DMS153 treated with DMSO at 0.1 percent for 48 hours (cell line): ENCODE measurements around the gene DLGAP1.

ENCODE experiments used
- DNase-seq: peaks from one replicate; lab custom pipeline; 2025; ENCODE audit not compliant: unreplicated experiment; lab: John Stamatoyannopoulos, UW

Gene DLGAP1

DNA sequence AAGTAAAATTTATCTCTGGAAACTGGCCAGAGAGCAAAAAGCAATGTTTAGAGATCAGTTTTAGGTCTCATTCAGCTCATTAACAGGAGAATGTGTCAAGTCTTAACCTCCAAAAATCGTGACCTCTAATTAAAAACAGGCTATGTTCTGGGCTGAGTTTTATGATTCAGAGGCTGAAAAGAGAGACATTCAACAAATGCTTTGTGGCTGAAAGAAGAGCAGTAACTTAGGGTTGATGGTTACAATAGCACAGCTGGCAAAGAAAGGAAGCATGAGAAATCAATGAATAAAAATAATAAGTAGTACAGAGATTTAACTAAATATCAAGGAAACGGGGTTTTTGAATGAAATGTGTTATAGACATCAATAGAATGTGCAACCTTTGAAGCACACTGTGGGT lies 992.1 kb downstream of the DLGAP1 start:
- no peak for DNase-seq

DNA sequence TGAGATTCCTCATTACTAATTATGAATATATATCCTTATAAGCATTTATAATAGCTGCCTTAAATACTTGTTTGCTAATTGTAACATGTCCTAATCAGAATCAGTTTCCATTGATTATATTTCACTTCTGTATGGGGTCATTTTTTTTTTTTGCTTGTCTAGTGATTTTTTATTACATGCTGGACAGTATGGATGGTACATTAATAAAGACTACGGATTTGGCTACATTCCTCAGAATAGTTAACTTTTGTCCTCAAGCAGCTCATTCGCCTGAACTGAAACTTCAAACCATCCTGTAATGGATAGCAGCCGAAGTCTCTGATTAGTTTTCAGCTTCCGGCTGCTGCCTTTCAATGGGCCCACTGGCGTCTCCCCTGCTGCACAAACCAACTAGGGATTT lies 993.4 kb downstream of the DLGAP1 start:
- DNase-seq = no peak

DNA sequence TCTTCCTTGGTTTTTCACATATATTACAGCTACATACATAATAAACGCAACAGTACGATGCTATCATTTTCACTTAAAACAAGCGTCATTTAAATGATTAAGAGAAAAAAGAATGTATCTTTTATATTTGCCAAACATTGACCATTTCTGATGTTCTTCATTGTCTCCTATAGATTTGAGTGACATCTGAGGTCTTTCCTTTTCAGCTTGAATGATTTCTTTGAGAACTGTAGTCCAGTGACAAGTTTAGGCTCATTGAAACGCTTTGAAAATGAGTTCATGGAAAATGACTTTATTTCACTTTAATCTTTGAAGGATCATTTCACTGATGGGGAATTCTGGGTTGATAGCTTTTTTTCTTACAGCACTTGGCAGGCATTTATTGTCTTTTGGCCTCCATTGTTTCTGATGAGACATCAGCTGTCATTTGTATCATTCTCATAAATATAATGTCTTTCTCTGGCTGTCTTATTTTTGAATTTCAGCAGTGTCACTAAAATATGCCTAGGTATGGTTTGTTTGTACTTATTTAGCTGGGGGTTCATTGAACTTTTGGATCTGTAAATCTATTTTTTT lies 994.2 kb downstream of the DLGAP1 start:
- DNase-seq = no peak

DNA sequence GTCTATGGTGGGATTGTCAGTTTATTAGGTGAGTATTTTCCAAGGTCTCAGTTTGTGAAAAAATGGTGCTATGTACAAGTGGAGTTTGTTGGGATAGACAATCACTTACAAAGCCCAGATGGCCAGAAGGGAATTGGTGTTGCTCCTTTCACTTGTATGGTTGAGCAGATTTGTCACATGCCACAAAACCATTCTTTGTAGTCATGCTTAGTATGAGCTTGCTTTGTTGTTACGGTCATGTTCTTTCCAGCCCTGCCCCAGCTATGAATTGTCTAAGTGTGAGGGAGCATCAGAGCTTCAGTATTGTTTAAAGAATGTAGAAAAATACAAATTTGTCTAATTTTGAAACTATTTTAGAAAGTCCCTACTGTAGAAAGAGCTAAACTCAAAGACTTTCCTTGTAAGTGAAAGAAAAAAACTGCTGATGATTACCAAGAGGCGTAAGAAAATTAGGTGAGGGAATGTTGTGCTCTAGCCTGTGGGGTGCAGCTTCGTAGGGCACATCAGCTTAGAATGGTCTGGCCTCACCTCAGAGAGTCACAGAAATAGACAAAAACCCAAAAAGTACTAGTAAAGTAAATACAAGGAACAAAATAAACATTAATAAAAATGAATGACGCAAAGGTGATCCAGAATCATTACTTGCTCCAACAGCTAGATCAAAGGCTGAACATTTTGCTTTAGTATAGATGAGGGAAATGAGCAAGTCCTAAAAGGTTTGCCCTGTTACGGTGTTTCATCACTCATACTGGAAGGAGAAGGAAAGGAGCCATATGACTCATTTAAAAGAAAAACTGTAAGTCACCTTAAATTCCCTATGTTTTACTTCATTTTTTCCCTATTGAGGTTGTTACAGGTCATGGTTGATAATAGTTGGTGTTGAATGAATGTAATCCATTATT lies 995.9 kb downstream of the DLGAP1 start:
- DNase-seq = no peak

DNA sequence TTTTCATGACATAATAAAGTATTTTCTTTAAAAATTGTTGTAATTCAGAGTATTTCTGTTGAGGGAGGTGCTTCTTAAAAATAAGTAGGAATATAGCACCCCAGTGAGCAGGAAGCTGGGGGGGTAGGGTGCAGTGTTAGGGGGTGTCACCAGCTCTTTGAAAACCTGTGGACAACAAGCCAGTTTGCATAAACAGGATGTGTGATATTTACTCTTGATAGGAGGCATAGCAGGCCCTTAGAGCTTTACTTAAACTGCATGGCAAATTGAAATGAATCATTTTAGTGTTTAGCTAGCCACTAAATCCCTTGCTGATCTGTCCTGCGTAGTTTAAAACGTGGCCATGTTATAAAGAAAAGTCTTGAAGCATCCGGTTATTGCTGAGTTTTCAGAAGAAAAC lies 996.7 kb downstream of the DLGAP1 start:
- no peak for DNase-seq

DNA sequence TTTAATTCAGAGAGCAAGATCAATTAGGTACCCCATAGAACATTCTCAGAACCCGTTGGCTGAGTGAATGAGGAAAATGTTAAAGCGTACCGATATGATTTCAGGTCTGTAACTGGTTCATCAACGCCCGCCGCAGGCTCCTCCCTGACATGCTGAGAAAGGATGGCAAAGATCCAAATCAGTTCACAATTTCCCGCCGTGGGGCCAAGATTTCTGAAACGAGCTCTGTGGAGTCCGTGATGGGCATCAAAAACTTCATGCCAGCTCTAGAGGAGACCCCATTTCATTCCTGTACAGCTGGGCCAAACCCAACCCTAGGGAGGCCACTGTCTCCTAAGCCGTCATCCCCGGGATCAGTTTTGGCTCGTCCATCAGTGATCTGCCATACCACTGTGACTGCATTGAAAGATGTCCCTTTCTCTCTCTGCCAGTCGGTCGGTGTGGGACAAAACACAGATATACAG lies 997.8 kb downstream of the DLGAP1 start:
- no peak for DNase-seq

DNA sequence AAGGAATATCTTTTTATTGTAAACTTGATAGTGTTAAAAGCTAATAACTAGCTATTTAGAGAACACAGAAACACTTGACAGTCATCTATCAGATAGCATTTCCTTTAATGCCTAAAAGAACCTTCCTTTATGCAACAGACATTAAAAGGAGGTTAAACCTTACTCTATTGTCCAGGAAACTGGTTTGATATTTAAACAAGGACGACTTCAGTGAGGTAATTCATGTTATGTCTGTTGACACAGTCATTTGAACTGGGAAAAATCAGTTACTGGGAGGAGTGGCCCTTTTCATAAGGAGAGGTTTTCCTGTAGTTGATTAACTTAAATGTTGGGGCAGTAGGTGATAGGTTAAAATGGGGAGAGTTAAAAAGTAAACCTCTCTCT lies 998.4 kb downstream of the DLGAP1 start:
- DNase-seq = peak; percentile 47

DNA sequence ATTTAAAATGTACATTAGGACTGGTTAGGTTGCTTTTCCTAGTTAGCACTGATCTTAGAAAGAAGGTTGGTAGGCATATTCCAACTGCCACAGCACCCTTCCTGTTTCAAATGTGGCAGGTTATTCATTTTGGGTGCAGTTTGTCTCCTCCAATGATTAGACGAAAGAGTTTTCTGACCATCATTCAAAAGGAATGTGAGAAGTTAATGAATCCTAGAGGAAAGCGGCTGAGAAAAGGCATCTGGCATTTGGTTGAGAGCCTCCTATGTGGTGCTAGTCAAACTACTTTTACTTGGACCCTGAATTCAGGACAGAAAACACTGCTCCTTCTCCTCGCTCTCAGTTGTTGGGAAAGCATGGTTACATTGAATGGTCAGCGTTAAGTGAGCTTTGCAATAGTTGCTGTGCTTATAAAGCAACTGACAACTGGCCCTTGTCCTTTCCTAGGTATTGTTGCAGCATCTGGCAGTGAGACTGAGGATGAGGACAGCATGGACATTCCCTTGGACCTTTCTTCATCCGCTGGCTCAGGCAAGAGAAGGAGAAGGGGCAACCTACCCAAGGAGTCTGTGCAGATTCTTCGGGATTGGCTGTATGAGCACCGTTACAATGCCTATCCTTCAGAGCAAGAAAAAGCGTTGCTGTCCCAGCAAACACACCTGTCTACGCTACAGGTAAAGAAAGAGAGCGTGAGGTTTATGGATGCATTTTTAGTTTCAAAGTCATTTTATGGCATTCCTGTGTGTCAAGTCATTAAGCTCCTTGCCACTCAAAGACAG lies 999.0 kb downstream of the DLGAP1 start:
- no peak for DNase-seq

DNA sequence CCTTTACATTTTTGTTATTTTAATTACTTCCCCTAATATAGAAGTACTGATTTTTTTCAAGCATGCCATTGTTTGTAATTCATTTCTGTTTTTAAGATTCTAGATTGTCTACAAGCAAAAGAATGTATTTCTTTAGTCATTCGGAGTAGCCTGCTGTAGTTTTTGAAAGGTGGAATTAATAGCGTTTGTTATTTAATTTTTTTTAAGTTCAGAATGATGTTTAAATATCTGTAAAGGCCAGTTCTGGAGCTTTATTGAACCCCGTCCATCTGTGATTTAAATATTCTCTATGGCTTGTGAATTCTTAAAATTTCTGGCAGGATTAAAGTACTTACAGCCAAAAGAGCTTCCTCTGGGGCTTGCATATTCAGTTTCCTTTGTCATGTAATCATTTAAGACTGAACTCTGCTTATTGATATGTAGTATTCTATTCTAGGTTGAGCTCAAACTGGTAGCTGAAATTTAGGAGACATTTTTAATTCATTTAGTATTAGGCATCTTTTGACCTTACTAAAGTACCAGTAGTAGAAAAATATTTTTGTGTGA lies 999.9 kb downstream of the DLGAP1 start:
- no peak for DNase-seq

DNA sequence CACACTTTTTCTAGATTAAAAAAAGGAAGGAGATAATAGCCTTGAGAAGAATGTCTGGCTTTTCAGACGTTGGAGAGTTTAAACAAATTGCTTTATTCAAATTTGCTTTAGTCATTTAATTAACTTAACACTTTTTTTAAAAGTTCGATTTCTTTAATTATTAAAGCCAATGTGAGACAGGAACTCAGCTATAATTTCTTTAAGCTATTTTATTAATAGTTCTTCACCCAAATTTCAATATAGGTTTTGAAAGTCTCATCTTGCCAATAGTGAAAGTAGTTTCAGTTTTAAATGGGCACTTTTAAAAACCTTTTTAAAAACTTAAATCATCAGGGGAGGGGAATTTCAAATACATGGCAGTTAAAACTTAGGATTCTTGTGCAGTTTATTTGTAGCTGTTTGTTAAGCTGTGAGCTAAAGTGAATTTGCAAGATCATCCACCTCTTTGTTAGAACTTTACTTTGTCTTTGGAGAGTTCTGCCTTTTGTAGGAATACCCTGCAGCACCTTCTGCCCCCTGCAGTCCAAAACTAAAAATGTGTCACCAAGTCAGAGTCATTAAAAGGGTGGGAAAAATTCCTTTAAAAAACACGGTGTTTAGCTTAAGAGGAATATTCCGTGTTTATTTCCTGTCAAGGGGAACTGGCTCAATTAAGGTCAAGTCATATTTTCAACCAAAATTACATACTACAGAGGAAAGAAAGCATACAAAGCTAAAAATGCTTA lies 1000.6 kb downstream of the DLGAP1 start:
- no peak for DNase-seq

DNA sequence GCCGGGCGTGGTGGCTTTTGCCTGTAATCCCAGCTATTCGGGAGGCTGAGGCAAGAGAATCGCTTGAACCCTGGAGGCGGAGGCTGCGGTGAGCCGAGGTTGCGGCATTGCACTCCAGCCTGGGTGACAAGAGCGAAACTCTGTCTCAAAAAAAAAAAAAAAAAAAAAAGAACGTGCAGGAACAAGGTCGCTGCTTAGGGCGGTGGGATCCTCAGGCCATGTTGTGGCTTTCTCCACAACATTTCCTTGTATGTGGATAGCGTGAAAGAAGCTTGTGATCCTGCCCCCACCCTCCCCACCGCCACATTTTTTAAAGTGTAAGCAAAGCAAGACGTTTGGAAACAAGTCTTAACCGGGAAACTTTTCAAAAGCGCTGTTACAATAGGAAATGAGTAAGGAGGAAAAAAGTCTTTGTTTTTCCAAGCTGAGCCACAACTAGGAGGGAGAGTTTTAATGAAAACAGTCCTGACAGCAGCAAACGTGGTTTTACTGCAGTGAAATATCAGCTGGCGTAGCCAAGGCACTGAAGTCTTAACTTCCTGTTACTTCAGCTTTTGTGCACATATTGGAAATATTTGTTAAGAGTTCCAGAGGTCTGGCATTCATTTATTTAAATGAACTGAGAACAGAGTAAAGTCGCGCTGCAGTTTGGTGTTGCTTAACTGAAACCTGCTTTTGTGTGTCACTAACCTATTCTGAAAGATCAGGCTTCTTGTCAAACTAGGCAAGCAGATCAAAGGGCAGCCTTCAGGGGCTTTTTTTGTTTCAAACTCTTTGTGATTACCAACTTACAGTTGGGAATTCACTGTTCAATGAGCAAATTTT lies 1001.4 kb downstream of the DLGAP1 start:
- no peak for DNase-seq

DNA sequence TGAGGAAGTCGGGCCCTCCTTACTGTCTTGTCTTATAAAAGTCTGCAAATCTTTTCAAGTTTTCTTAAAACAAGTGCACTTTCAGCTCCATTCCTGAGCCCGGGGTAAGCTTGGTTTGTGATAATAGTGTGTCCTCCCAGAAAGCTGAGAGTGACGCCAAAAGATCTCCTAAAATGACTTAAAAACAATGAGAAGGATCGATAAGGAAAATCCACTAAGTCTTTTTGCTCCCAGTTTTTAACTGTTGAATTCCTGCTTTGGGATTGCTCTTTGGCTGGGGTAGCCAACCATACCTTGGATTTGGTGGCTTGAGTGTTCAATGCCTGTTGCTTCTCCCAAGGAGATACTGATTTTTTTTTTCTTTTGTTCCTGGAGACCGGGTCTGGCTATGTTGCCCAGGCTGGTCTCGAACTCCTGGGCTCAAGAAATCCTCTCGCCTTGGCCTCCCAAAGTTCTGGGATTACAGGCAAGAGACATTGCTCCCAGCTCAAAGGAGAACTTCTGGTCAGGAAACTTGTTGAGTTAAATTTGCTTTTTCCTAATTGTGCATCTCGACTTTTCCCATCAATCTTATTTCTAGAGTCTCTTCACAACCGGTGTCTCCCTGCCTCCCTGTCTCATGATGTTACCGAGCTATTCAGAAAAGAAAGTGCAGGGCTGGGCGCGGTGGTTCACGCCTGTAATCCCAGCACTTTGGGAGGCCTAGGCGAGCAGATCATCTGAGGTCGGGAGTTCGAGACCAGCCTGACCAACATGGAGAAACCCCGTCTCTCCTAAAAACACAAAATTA lies 1002.2 kb downstream of the DLGAP1 start:
- DNase-seq = no peak

DNA sequence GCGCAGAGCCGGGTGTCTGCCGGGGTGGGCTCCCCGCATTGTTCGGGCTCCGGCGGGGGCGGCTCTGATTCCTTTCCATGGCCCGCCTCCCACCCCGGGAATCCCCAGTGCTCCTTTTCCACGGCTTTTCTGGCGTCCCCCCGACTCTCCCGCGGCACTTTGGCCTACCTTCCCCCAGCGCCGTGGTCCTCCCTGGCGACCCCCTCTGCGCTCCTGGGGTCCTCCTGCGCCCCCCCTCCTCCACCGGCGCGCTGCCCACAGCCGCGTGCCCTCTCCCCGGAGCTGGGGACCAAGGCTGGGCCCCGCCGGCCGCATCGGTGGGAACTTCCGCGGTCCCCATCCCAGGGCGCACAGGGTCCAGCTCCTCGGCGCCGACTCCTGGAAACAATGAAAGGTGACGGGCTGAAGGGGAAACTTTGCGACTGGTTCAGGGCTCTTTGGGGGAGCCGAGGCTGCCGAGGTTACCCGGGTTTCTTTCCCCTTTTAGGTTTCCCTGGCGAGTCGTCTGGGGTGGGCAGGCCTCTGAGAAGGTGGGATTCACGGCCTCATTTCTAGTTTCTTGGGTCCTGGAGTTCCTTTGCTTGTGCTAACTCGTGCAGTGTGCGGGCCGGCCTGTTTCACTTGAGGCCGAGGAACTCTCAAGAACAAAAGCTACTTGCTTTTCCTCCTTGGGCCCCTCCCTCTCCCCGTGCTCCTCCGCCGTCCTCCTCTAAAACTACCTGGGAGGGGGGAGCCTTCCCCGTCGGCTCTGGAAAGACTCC lies 1002.9 kb downstream of the DLGAP1 start:
- no peak for DNase-seq

DNA sequence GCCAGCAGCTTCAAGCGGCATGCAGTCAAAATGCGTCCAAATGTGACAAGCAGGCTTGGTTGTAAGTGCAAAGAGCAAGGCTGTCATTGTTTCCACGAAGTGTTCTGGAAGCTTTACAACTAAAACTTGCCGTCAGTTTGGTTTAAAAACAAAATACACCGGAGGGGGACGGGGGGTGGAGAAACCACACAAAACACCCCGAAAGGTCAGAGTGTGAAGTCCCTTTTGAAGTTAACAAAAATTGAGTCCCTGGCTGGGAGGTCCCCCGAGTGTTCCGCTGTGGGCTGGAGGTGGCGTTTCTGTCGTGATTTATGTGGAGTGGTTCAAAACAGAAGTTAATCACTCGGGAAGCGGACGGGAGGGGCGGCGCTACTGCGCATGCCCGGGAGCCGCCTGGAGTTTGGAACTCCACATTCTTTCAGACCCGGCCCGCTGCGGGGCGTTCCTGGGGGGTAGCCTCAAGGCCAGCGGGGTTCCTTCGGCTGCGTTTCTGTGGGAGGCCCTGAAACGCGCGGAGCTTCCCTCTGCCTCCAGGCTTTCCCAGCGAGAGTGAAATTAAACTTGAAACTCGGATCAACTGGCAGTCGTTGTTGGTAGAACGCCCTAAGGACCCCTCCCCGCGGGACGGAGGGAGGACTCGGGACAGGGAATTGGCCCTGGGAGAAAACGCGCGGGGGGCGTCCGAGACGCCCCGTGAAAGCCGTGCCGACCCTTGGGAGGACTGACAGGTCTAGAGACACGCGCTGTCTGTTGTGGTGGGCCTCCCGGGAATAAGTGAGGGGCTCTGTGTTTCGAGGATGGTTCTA lies 1003.7 kb downstream of the DLGAP1 start:
- no peak for DNase-seq

DNA sequence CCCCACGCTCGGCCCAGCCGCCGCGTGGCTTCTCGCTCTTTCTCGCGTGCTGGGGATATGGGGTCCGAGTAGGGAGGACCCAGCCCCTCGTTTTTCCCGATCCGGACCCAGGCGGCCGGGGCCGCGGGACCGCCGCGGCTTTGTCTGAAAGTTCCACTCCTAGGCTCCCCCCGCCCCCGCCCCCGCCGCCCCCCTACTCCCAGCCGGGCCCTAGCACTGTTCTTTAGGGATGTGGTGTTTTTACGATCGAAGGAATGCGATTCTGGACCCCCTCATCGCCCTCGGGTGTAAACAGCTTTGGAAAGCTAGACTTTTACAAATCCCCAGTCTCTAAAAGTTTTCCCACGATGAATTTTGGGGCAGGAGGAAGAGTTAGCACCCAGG lies 1004.3 kb downstream of the DLGAP1 start:
- DNase-seq = no peak

DNA sequence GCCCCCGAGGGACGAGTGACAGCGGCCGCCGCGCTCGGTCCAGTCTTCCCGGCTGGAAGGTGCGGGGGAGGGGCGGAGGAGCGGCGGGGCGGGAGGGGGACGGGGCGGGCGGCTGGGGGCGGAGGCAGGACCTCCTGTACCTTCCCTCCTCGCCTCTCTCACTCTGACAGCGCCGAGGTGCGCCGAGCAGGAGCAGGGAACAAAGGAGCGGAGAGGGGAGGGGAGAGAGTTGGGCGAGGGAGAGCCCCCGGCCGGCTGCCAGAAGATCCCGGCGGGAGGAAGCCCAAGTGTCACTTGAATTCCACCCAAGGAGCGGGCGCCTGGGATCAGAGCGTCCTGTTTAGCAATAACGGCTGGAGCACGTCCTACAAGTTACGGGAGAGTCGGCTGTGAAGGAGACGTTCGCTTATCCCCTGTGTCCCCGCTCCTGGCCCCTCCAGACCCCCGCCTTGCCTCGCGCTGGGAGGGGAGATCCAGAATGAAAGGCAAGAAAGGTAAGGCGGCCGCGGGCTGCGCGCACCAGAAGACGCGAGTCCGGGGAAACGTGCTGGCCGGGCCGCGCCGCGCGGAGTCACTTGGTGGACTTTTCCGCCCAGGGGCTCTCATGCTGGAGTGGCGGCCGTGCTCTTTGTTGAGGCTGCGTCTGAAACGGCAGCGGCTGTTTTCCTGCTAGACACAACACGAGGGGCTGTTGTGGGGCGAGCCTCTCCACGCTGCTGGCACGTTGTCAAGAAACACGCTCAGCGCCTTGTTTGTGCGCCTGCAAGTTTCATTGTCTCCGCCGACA lies 1004.9 kb downstream of the DLGAP1 start, which contains the start of gene TGIF1:
TSS of gene TGIF1 (plus strand) at position 161 of the 787 bp plus-strand sequence. CDS start at position 479, 318 bp downstream.
- DNase-seq = no peak

DNA sequence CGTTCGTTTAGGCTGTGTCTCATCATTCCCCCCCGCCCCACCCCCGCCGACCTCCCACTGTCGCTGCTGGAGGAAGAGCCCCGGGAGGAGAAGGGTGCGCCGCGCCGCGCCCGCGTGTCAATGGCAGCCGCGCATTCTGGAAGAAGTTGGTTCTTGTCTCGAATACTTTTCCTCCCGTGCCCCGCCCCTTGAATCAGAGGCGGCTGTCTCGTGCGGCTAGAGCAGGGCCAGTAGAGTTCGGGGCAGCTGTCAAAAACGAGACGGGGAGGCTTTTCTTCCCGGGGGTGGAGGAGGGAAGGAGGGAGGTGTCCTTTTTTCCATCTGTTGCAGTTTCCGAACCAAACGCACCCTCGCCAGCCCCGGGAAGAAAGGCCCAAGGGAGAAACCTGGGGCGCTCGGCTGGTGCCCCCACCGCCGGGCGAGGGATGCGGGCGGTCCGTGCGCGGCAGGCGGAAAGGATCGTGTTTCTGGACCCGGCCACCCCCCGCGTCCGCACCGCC lies 1005.5 kb downstream of the DLGAP1 start:
- no peak for DNase-seq
